ENCODE results near the gene HNRNPUL1. TPM values are rescaled to one million over a fixed set of nuclear protein-coding genes. Genes with fewer than 3 reads are reported as not detected.

Gene HNRNPUL1
- total RNA-seq, 2 donors from 2014 or later: 76.0 to 87.3 TPM

DNA sequence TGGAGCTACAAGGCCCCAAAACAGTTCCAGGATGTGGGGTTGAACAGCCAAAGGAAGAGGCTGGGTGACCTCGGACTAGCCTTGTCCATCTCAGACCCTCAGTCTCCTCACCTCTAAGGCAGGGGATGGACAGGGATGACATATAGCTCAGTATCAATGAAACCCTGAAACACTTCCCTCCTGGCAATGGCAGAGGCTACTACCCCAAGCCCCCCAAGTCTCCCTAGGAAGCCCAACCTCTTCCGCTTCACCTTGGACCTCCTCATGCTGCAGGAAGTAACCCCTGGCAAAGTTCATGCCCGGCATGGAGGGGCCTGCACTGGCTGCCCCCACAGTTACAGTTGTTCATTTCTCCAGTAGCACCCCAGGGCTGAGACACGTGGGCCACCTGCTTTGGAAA lies 56.4 kb downstream of the HNRNPUL1 start:
- Histone ChIP-seq H3K27me3 (no peaks in the 10 kb centered on the region), H3K27ac (no peak overlapping the region), H3K4me1 (peaks cover 17% of the 10 kb centered on the region), H3K4me3 (no peak overlapping the region), H3K36me3 (replicated peaks in 1 of 2; ENCODE audit: insufficient read depth in 1 of 2, low read depth in 2 of 2) (peaks cover 0 to 18% of the 10 kb centered on the region in 2 donors), H3K9me3 (no peaks in the 10 kb centered on the region)
- no peak for ATAC-seq
- intact Hi-C loops (cut with DNase I): loop anchor here (10.0 kb wide), 1 partner anchor 114 kb away; the partner anchor contains the start of gene DMAC2
- DNase-seq: no peak
- no peak for TF ChIP-seq POLR2A (IDR thresholded peaks at IDR 0.05)
- TF ChIP-seq, protein P1, sequence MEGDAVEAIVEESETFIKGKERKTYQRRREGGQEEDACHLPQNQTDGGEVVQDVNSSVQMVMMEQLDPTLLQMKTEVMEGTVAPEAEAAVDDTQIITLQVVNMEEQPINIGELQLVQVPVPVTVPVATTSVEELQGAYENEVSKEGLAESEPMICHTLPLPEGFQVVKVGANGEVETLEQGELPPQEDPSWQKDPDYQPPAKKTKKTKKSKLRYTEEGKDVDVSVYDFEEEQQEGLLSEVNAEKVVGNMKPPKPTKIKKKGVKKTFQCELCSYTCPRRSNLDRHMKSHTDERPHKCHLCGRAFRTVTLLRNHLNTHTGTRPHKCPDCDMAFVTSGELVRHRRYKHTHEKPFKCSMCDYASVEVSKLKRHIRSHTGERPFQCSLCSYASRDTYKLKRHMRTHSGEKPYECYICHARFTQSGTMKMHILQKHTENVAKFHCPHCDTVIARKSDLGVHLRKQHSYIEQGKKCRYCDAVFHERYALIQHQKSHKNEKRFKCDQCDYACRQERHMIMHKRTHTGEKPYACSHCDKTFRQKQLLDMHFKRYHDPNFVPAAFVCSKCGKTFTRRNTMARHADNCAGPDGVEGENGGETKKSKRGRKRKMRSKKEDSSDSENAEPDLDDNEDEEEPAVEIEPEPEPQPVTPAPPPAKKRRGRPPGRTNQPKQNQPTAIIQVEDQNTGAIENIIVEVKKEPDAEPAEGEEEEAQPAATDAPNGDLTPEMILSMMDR (IDR thresholded peaks at IDR 0.05): no peak
- 89 to 96% methylated on average over 4 of the region's 4 CpGs for WGBS, 2 donors

DNA sequence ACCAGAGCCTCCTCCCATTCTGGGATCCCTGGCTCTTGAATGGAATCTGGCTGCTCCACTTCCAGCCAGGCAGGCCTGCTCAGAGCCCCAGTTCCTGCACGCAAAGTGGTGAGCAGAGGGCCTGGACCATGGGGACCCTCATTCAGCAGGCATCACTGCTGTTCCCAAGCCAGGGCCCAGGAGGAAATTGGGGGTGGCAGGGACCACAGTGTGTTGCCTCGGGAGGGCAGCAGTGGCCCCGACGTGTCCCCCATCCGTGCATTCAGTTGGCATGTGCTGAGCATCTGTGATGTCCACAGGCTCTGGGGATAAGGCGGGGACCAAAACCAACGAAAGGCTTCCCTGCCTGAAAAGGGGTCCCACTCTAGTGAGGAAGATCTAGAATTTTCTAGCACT lies 57.0 kb downstream of the HNRNPUL1 start:
- ATAC-seq (no peak), DNase-seq (no peak)
- Histone ChIP-seq H3K27ac (no peak overlapping the region), H3K27me3 (no peaks in the 10 kb centered on the region), H3K4me3 (no peak overlapping the region), H3K4me1 (peaks cover 24% of the 10 kb centered on the region), H3K36me3 (replicated peaks in 1 of 2; ENCODE audit: insufficient read depth in 1 of 2, low read depth in 2 of 2) (peaks cover 0 to 18% of the 10 kb centered on the region in 2 donors), H3K9me3 (no peaks in the 10 kb centered on the region)
- TF ChIP-seq POLR2A (IDR thresholded peaks at IDR 0.05): no peak
- TF ChIP-seq, protein P1 (IDR thresholded peaks at IDR 0.05): no peak
- WGBS, 2 donors: 75 to 80% methylated on average over 6 to 7 of the region's 7 CpGs
- intact Hi-C loops (cut with DNase I): loop anchor here (10.0 kb wide), 1 partner anchor 114 kb away; the partner anchor contains the start of gene DMAC2

DNA sequence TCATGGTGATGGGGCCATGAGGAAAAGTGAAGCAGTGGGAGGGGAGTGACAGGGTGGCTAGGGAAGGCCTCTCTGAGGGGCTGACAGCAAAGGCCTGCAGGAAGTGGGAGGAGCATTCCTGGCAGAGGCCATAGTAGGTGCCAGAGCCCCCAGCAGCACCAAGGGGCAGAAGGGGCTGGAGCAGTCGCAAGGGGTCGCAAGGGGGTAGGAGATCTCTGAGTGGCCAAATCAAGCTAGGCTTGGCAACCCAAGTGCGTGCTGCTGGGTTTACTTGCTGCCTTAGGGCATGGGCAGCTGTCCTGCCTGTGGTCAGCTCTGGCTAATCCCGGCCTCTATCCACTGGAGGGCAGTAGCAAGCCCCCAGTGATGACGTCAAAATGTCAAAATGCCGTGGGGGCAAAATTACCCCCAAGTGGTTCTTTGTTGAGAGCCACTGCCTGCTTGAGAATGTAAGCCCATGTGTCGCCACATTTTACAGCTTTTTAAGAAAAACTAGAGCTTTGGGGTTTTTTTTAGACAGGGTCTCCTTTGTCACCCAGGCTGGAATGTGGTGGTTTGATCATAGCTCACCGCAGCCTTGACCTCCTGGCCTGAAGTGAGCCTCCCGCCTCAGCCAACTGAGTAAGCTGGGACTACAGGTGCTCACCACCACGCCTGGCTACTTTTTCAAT lies 57.6 kb downstream of the HNRNPUL1 start:
- Histone ChIP-seq H3K27ac (peak overlapping the region in 1 of 4 donors; percentile 14), H3K4me1 (peaks cover 29% of the 10 kb centered on the region), H3K9me3 (no peaks in the 10 kb centered on the region), H3K36me3 (replicated peaks in 1 of 2; ENCODE audit: insufficient read depth in 1 of 2, low read depth in 2 of 2) (peaks cover 0 to 12% of the 10 kb centered on the region in 2 donors), H3K4me3 (no peak overlapping the region), H3K27me3 (no peaks in the 10 kb centered on the region)
- DNase-seq (peak in 2 of 4 donors; percentile 47 to 54), ATAC-seq (no peak)
- TF ChIP-seq POLR2A (IDR thresholded peaks at IDR 0.05): no peak
- TF ChIP-seq, protein P1 (IDR thresholded peaks at IDR 0.05): peak in 6 of 7 experiments; percentile 36 to 53 (median 46)
- intact Hi-C loops (cut with DNase I): loop anchor here (10.0 kb wide), 1 partner anchor 113 kb away; the partner anchor contains the start of gene DMAC2
- WGBS, 2 donors: 58 to 64% methylated on average over 8 to 10 of the region's 10 CpGs

DNA sequence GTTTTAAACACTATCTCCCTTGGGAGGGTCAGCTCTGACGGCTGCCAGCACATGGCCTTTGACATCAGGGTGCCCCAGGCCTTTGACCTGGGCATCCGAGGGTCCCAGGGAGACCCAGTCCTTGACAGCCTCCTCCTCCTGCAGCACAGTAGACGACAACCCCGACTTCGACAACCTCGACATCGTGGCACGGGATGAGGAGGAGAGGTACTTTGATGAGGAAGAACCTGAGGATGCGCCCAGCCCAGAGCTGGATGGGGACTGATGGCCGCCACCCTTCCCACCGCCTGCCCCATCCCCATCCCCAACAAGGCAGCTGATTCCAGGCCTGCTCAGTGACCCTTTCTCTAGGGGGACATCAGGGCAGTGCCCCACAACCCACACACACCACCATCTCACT lies 58.3 kb downstream of the HNRNPUL1 start:
- no peak for TF ChIP-seq POLR2A (IDR thresholded peaks at IDR 0.05)
- TF ChIP-seq, protein P1 (IDR thresholded peaks at IDR 0.05): no peak
- no peak for DNase-seq
- H3K4me1 ChIP-seq: peaks cover 36% of the 10 kb centered on the region
- H3K9me3 ChIP-seq: no peaks in the 10 kb centered on the region
- 86 to 90% methylated on average over 5 to 11 of the region's 11 CpGs for WGBS, 2 donors
- no peak for ATAC-seq
- H3K27ac ChIP-seq: peak overlapping the region in 1 of 4 donors; percentile 14
- H3K4me3 ChIP-seq: no peak overlapping the region
- no peaks in the 10 kb centered on the region for H3K27me3 ChIP-seq
- H3K36me3 ChIP-seq (replicated peaks in 1 of 2; ENCODE audit: insufficient read depth in 1 of 2, low read depth in 2 of 2): peaks cover 0 to 12% of the 10 kb centered on the region in 2 donors
- intact Hi-C loops (cut with DNase I): loop anchor here (10.0 kb wide), 1 partner anchor 112 kb away; the partner anchor contains the start of gene DMAC2

Measured in body of pancreas (tissue), 4 donors.